SK-N-MC (cell line): Measurements from ENCODE around the gene SNRK.

Experiments used
- EZH2 ChIP-seq: fragments of 200-600 bp; sonication (generic); IDR thresholded peaks from one replicate; pipeline ENCODE4 v1.6.1; 2017; ENCODE audit warnings: antibody characterized with exemption
- POLR2AphosphoS5 ChIP-seq: IDR thresholded peaks from 2 replicates; pipeline ENCODE4 v1.6.1; 2012; ENCODE audit warnings: mild to moderate bottlenecking, low read depth, low read length, borderline replicate concordance

DNA sequence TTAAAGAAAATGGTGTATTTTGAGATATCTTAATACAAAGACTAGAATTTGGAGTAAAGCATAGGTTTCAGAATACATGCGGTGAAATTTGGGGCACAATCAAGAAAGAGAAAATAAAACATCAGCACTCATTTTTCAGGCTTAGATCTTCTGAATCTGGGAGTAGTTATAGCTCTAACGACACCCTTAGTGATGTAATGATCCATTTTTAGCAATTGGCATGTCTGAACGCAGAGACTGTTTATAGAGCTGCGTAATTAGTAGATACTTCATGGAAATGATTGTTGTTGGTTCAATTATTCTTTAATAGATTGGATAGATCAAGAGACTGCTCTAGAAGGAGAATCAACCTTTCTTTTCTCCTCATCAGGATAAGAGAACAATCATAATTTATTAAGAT is 47.5 kb upstream of the SNRK start:
- TF ChIP-seq POLR2AphosphoS5 (no peak), EZH2 (no peak)
